OCI-LY7 (cell line): ENCODE data around the gene MRPL22. TPM values are rescaled to one million over a fixed set of nuclear protein-coding genes. Genes with fewer than 3 reads are reported as not detected.
"Not testable (repeated sequence)": the region's sequence is repeated elsewhere in the genome, so short reads cannot be mapped to it uniquely, and the experiment has no call there.

Experiments used
- BruUV-seq: library from RNA; stranded (reverse); fragments of 400-500 nt; replicated peaks from 2 replicates; lab custom pipeline; 2021; lab: Mats Ljungman, UMichigan
- CTCF ChIA-PET: fragments of 300-600 bp; sonication (Branson Sonifier 250); formaldehyde crosslinking; loops from one replicate; lab custom pipeline; 2022; ENCODE audit warnings: antibody characterized with exemption; ENCODE audit not compliant: unreplicated experiment; lab: Charles Lee
- POLR2A ChIA-PET: fragments of 300-600 bp; sonication (Branson Sonifier 250); formaldehyde crosslinking; loops from one replicate; lab custom pipeline; 2022; ENCODE audit warnings: antibody characterized with exemption; lab: Charles Lee
- DNase-seq: peaks from one replicate; pipeline ENCODE4 v3.0.0-alpha.2; 2015; ENCODE audit warnings: low spot score
- H2AFZ ChIP-seq: fragments of 200-600 bp; sonication (generic), shearing (Covaris generic); 2 replicates; pipeline ENCODE4 v1.6.1; 2014; ENCODE audit warnings: mild to moderate bottlenecking, antibody characterized with exemption, low read length, moderate library complexity
- H3K27ac ChIP-seq: fragments of 200-600 bp; sonication (generic); 2 replicates; pipeline ENCODE4 v1.5.1; 2014; ENCODE audit warnings: mixed run types, low read depth, mild to moderate bottlenecking, moderate library complexity, low read length, inconsistent platforms; ENCODE audit not compliant: poor library complexity, severe bottlenecking
- H3K36me3 ChIP-seq: fragments of 200-600 bp; sonication (generic); 2 replicates; pipeline ENCODE4 v1.6.1; 2014; ENCODE audit warnings: mild to moderate bottlenecking, antibody characterized with exemption, low read length, moderate library complexity, mixed read lengths; ENCODE audit not compliant: insufficient read depth
- H3K4me1 ChIP-seq: fragments of 200-600 bp; sonication (generic); 2 replicates; pipeline ENCODE4 v1.5.1; 2014; ENCODE audit warnings: mild to moderate bottlenecking, low read length; ENCODE audit not compliant: insufficient read depth, poor library complexity, severe bottlenecking
- H3K4me2 ChIP-seq: fragments of 200-600 bp; sonication (generic); 2 replicates; pipeline ENCODE4 v1.6.1; 2014; ENCODE audit warnings: mild to moderate bottlenecking, low read length
- H3K4me3 ChIP-seq: fragments of 200-600 bp; sonication (generic); 2 replicates; pipeline ENCODE4 v1.5.1; 2014; ENCODE audit warnings: mild to moderate bottlenecking, low read depth, low read length; ENCODE audit not compliant: poor library complexity, severe bottlenecking
- H3K79me2 ChIP-seq: fragments of 200-600 bp; sonication (generic); 2 replicates; pipeline ENCODE4 v1.6.1; 2016; ENCODE audit warnings: low read depth, mild to moderate bottlenecking, low read length, moderate library complexity, mixed read lengths; ENCODE audit not compliant: insufficient read depth
- H3K9me2 ChIP-seq: fragments of 200-600 bp; sonication (generic); 2 replicates; pipeline ENCODE4 v1.6.1; 2016; ENCODE audit warnings: mild to moderate bottlenecking, low read length, mixed read lengths; ENCODE audit not compliant: insufficient read depth
- H3K9me3 ChIP-seq: fragments of 200-600 bp; sonication (generic); 2 replicates; pipeline ENCODE4 v1.6.1; 2014; ENCODE audit warnings: mild to moderate bottlenecking, mixed run types, low read length, mixed read lengths
- H4K20me1 ChIP-seq: fragments of 200-600 bp; sonication (generic); 2 replicates; pipeline ENCODE4 v1.6.1; 2014; ENCODE audit warnings: mild to moderate bottlenecking, antibody characterized with exemption, low read length, moderate library complexity, mixed read lengths; ENCODE audit not compliant: insufficient read depth
- CTCF ChIP-seq: fragments of 200-600 bp; sonication (generic); conservative IDR thresholded peaks from 2 replicates; pipeline ENCODE4 v1.5.1; 2014; ENCODE audit warnings: mild to moderate bottlenecking, antibody characterized with exemption, low read length, moderate library complexity, mixed read lengths
- EZH2phosphoT487 ChIP-seq: fragments of 200-600 bp; sonication (generic); IDR thresholded peaks from 2 replicates; pipeline ENCODE4 v1.6.1; 2018; ENCODE audit warnings: low read depth, borderline replicate concordance, mild to moderate bottlenecking, mixed run types, antibody characterized with exemption, low read length, moderate library complexity, mixed read lengths
- intact Hi-C: fragments of 100-400 bp; cut with micrococcal nuclease; formaldehyde crosslinking; loops from one replicate; pipeline ENCODE4 v1.10.0; 2022; ENCODE audit not compliant: unreplicated experiment
- total RNA-seq, 2 experiments: library from RNA; depleted of rRNA in 1 of 2; stranded (reverse); fragments of >200 nt in 1 of 2; shearing (Covaris generic) in 1 of 2; gene quantifications; 2 replicates each; pipeline ENCODE4 v1.2.3, GENCODE V29; 2014 to 2022

The MRPL22 gene
- total RNA-seq, 2 experiments from 2014 or later = 34.0 to 91.8 TPM

DNA sequence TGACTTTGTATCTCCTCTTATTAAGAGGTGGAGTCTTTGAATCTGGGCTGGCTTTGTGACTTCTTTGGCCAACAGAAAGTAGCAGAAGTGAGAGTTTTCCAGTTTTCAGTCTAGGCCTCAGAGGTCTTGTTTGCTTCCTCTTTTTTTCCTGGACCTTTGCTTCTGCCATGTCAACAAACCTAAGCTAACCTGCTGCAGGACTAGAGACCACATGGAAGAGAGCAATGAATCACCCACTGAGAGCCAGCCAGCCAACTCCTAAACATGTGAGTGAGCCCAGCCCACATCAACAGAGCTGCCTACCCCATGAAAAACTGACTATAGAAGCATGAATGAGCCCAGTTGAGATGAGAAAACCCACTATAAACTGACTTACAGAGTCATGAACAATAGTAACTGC is 29.9 kb downstream of the MRPL22 start:
- CTCF ChIA-PET = no interaction called here
- no peaks in the 10 kb centered on the region for H3K79me2 ChIP-seq
- no peak overlapping the region for H3K27ac ChIP-seq
- no peak overlapping the region for H3K4me3 ChIP-seq
- intact Hi-C loops = no loop called here
- H3K9me2 ChIP-seq = no peaks in the 10 kb centered on the region
- peaks cover 49% of the 10 kb centered on the region for H3K36me3 ChIP-seq
- DNase-seq = no peak
- no peaks in the 10 kb centered on the region for H3K4me1 ChIP-seq
- POLR2A ChIA-PET = interaction anchor here (0.6 kb wide), 1 partner anchor 1501 kb away, joined by 5 read pairs; no protein-coding TSS in a partner anchor
- H2AFZ ChIP-seq = no peak overlapping the region
- no peak overlapping the region for H3K4me2 ChIP-seq
- no peaks in the 10 kb centered on the region for H3K9me3 ChIP-seq
- H4K20me1 ChIP-seq = no peaks in the 10 kb centered on the region
- no TSS peak for BruUV-seq
- TF ChIP-seq EZH2phosphoT487 (no peak), CTCF (no peak)

DNA sequence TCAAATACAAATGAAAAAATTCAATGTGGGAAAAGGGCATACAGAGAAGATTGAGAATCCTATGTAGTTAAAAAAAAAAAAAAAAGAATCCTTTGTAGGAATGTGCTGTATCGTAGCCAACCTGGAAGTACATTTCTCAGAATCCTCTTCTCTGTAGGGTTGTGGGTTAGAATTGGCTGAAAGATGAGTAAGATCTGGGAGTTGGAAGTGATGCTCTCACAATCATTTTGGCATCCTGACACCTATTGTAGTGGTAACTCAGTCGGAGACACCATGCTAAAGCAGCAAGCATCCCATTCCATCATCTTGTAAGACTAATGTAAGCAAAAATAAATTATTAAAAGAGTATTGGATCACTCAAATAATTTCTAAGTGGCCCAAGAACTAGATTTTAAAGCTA is 30.6 kb downstream of the MRPL22 start:
- no peak overlapping the region for H3K4me3 ChIP-seq
- ChIA-PET CTCF (no interaction called here), POLR2A (interaction anchor here (1.2 kb wide), 1 partner anchor 10 kb away, joined by 3 read pairs; no protein-coding TSS in a partner anchor)
- no peaks in the 10 kb centered on the region for H3K9me2 ChIP-seq
- H3K4me1 ChIP-seq = no peaks in the 10 kb centered on the region
- H3K36me3 ChIP-seq = peaks cover 41% of the 10 kb centered on the region
- no peak for TF ChIP-seq CTCF
- TF ChIP-seq EZH2phosphoT487 = no peak
- H4K20me1 ChIP-seq = no peaks in the 10 kb centered on the region
- H3K27ac ChIP-seq = no peak overlapping the region
- intact Hi-C loops = no loop called here
- H3K79me2 ChIP-seq = no peaks in the 10 kb centered on the region
- no peaks in the 10 kb centered on the region for H3K9me3 ChIP-seq
- H3K4me2 ChIP-seq = no peak overlapping the region
- no peak for DNase-seq
- BruUV-seq = TSS peak; percentile 19
- no peak overlapping the region for H2AFZ ChIP-seq

DNA sequence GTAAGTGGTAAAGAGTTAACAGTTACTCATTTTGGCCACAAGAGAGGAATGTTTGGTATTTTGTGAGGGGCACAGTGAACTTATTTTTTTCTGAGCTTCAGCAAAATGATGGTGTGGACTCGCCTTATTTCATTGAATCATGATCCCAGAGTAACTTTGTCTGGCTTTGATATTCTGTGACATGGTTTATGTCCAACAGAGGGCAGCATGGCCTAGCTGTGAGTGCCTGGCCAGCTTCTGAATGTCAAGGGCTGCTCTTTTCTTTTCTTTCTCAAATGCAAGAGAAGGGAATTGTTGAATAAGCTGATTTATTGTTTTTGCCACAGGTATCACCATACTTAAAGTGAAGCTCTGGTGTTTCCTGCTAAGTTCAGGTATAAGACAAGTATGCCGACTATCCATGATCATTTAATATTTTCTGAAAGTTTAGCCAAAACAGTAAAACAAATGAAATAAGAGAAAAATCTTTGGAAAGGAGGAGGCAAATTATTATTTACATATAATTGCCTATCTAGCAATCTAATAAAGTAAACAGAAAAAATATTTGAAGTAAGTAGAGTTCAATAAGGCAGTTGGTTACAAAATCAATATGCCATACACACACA is 31.7 kb downstream of the MRPL22 start:
- Histone ChIP-seq H3K27ac (no peak overlapping the region), H3K79me2 (no peaks in the 10 kb centered on the region), H3K4me2 (no peak overlapping the region), H3K36me3 (peaks cover 30% of the 10 kb centered on the region), H2AFZ (no peak overlapping the region), H4K20me1 (no peaks in the 10 kb centered on the region), H3K9me2 (no peaks in the 10 kb centered on the region), H3K4me1 (no peaks in the 10 kb centered on the region), H3K9me3 (no peaks in the 10 kb centered on the region), H3K4me3 (no peak overlapping the region)
- no TSS peak for BruUV-seq
- TF ChIP-seq CTCF = peak; percentile 75
- no peak for TF ChIP-seq EZH2phosphoT487
- ChIA-PET CTCF (interaction anchor here (1.3 kb wide), 1 partner anchor 25 kb away, joined by 3 read pairs; no protein-coding TSS in a partner anchor), POLR2A (interaction anchor here (0.5 to 0.7 kb wide), 2 partner anchors 398 to 1263 kb away, joined by 3 to 5 read pairs; no protein-coding TSS in a partner anchor)
- intact Hi-C loops = no loop called here
- peak; percentile 25 for DNase-seq

DNA sequence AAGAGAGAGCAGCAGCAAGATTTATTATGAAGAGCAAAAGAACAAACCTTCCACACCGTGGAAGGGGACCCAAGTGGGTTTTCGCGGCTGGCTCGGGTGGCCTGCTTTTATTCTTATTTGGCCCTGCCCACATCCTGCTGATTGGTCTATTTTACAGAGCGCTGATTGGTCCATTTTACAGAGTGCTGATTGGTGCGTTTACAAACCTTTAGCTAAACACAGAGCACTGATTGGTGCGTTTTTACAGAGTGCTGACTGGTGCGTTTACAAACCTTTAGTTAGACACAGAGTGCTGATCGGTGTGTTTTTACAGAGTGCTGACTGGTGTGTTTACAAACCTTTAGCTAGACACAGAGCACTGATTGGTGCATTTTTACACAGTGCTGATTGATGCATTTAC is 35.2 kb downstream of the MRPL22 start:
- H4K20me1 ChIP-seq, H3K4me3 ChIP-seq, H3K4me1 ChIP-seq, H3K27ac ChIP-seq, H3K79me2 ChIP-seq, H3K9me3 ChIP-seq, H3K4me2 ChIP-seq, BruUV-seq, H3K36me3 ChIP-seq, DNase-seq, H3K9me2 ChIP-seq, intact Hi-C loops, H2AFZ ChIP-seq, CTCF ChIA-PET: not testable (repeated sequence)
- POLR2A ChIA-PET = interaction anchor here (0.8 kb wide), 1 partner anchor 64 kb away, joined by 3 read pairs; no protein-coding TSS in a partner anchor
